Activated T-helper 1 cell treated with anti-CD3 and anti-CD28 coated beads, Interleukin-2, amount 50 U/mL, for 16 hours (primary cell): ENCODE results near the gene TMEM107.
A peak's percentile ranks its signal among the peaks of the same experiment; 100 is the strongest.

ENCODE experiments used
- DNase-seq, 2 donors: peaks; one replicate each; pipeline ENCODE4 v3.0.0-alpha.2; 2020; ENCODE audit warnings: low read depth in 1 of 2, low spot score in 1 of 2

Gene TMEM107

GRCh38 chr17:8151641-8152111 is 24.5 kb downstream of the TMEM107 start:
- no peak for DNase-seq

GRCh38 chr17:8151120-8151640 is 25.0 kb downstream of the TMEM107 start:
- DNase-seq: peak; percentile 81 to 82

- no peak for DNase-seq
These were observed 25.7 kb downstream of the TMEM107 start for GRCh38 chr17:8150194-8151119.

DNA sequence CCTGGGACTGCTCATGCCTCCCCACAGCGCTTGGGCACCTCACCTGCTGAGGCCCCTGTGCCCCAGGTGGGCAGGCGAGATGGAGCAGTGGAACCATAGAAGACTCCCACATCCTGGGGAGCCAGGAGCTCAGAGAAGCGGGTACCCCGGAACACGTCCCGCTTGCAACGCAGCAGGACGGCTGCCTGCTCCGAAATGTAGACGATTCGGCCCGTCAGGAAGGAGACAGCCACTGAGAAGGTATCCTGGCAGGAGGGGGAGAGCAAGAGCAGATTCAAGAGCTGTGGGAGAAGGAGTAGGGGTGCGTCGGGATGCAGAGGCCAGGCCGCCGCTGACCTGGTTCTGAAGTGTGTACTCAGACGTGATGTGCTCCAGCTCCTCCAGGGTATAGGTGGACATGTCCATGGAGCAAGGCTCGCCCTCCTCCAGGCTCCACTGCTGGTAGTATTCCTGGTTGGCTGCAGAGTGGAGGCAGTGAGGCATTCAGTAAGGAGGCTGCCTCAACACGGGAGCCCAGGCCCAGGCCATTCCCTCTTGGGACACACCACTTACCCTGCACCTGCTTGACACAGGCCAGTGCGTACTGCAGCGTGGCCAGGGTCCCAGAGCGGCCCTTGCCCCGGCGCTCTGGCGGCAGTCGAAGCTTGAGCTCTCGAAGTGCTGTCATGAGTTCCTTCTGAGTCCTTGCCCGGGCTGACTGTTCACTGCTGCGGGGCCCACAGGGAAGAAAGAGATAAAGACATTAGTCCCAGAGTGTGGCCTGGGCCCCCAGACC is 26.6 kb downstream of the TMEM107 start:
- DNase-seq: no peak

DNA sequence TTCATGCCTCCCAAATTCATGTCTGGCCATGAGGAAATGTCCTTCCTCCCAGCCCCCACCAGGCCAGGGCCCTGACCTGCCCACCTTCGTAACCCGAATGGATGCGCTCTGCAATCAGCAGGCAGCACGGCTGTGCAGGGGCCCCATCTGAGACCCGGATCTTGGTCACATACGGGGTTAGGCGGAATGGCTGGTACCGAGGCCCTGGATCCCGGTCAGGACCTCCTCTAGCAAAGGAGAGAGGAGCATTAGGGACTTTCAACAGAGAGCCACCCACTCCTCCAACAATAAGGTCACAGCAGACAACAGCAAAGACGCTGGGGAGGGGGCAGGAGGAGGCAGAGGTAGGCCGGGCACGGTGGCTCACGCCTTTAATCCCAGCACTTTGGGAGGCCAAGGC is 27.6 kb downstream of the TMEM107 start:
- no peak for DNase-seq

DNA sequence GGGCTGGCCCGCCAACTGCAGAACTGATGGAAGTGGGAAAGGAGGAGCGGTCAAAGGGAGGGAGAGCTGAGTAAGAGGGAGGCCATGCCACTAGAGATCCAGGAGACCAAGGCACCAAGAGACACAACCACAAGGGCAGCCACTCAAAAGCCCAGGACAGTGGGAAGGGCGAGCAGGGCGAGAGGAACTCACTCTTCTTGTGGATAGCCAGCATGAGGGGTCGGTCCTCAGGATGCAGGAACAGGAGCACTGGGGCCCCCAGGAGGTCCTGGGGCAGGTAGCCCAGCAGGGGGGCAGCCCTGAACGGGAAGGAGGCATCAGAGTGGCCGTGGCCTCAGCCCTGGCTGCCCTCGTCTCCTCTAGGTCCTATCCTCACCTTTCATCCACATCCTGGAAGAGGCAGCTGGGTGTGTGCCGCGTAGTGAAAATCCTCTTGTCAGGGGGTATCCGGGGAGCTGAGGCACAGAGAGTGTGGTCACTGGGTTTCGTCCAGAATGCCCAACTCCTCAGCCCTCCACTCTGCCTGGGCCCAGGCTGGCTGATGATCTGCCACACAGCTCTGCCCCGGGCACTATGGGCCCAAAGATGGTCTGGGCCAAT is 28.3 kb downstream of the TMEM107 start:
- no peak for DNase-seq

GRCh38 chr17:8147141-8147804 is 28.9 kb downstream of the TMEM107 start:
- no peak for DNase-seq

GRCh38 chr17:8146381-8147140 is 29.6 kb downstream of the TMEM107 start:
- no peak for DNase-seq

GRCh38 chr17:8145811-8146210 is 30.4 kb downstream of the TMEM107 start:
- no peak for DNase-seq

- no peak for DNase-seq
These were observed 31.6 kb downstream of the TMEM107 start for GRCh38 chr17:8144401-8145231.

- DNase-seq: no peak
These were observed 32.4 kb downstream of the TMEM107 start for GRCh38 chr17:8143581-8144400.

GRCh38 chr17:8142887-8143580 is 33.1 kb downstream of the TMEM107 start:
- DNase-seq: no peak

GRCh38 chr17:8142158-8142886 is 33.9 kb downstream of the TMEM107 start:
- no peak for DNase-seq

DNA sequence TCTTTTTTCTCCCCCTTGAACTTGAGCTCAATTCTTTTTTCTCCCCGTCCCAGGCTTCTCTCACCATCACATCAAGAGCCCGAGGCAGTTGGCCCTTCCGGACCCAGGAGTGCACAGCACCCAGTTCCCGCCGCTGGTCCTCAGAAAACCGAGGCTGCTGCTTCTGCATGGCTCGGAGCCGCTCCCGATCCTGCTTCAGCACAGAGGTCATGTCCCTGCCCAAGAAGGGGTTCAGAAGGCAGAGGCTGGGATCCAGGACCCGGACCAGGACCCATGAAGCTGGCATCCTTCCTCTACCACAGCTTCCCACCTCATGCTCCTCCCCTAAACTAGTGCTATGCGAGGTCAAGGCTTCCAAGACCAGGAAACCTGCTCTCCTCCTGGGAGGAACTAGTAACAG is 34.4 kb downstream of the TMEM107 start:
- no peak for DNase-seq

- DNase-seq: no peak
These were observed 35.1 kb downstream of the TMEM107 start for GRCh38 chr17:8141045-8141444.

GRCh38 chr17:8140065-8141029 is 35.8 kb downstream of the TMEM107 start:
- no peak for DNase-seq
